GM03348 (cell line): ENCODE measurements around the gene ST3GAL3.

Source experiments
- DNase-seq: peaks from one replicate; pipeline ENCODE4 v3.0.0; 2012; ENCODE audit warnings: low spot score

The ST3GAL3 gene, protein sequence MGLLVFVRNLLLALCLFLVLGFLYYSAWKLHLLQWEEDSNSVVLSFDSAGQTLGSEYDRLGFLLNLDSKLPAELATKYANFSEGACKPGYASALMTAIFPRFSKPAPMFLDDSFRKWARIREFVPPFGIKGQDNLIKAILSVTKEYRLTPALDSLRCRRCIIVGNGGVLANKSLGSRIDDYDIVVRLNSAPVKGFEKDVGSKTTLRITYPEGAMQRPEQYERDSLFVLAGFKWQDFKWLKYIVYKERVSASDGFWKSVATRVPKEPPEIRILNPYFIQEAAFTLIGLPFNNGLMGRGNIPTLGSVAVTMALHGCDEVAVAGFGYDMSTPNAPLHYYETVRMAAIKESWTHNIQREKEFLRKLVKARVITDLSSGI

DNA sequence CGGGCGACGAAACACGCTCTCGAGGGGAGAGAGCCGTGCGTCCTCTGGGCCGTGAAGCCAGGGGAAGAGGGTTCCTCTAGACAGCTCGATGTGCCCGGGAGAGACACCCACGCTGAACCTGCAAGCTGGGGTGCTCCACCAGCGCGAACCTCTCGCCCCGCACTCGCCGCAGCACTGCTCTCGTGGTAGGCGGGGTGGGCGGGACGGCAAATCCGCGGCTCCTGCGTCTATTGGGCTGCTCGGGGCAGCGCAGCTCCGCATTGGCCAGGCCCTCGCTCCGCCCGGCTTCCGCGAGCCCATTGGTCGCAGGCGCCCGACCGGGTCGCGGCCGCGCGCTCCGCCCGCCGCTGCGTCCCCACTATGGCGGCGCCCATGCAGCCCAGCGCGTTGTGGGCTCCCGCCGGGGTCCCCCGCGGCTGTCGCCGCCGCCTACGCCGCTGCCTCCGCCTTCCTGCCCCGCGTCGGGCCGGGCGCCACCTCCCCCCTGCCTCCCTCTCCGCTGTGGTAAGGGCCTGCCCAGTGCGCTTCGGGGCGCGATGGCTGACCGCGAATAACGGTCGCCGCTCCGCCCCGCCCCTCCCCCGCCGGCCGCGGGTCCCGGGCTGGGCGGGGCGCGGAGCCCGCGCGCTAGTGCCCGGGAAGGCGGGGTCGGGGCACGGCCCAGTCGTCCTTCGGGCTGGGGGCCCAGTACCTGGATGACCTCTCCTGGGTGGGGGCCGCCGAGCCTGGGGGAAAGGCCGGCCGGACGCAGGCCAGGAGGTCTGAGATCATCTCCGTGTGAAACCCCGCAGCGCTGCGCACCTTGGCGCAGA is at the start of gene ST3GAL3:
TSS of gene ST3GAL3 (plus strand) at position 347 of the 812 bp plus-strand sequence. CDS start 28,727 bp downstream, outside the sequence.
- DNase-seq: peak; percentile 99

DNA sequence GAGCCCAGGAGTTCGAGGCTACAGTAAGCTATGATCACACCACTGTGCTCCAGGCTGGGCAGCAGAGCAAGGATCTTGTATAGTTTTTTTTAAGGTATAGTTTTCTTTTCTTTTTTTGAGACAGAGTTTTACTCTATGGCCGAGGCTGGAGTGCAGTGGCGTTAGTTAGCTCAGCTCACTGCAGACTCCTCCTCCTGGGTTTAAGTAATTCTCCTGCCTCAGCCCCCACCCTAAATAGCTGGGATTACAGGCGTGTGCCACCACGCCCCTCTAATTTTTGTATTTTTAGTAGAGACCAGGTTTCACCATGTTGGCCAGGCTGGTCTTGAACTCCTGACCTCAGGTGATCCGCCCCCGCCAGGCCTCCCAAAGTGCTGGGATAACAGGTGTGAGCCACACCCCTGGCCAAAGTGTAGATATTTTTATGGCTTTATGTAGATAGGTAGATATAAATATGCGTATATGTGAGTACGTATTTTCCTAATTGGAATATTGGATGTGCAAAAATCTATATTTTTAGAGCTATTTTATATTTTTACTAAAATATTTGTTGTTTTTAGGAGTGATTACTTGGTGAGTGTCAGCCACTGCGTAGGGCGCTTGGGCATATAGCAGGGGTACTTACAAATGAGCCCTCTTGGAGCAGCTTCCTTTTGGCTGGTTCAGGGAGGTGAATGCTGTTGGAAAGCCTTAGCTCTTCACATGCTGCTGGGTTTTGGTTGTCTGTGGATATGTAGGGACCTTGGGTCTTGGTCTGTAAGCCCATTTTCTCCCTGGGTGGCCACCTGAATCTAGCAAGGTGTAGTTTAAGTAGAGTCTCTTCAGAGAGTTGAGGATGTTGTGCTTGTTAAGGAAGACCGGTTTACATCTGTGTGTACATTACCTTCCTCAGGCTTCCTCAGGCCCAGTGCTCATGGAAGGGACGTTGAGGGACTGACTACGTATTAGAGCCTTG is 47.8 kb upstream of the ST3GAL3 start:
- no peak for DNase-seq

DNA sequence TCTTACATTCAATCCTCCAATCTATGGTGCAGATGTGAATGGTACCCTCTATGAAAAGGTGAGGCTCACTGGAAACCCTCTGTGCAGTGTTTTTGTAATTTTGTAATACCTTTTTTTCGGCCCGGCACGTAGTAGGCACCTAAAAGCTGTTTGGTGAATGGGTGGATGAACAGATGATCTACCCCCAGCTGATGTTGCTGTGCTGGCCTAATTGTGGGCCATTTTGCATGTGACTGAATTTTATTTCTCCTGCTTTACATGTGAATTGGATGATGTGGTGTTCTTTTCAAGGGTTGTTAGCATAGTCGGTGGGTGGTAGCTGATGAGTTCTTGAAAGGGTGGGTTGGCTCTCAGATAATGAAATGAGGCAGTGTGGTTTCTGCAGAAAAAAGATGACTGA is 47.0 kb upstream of the ST3GAL3 start:
- no peak for DNase-seq

DNA sequence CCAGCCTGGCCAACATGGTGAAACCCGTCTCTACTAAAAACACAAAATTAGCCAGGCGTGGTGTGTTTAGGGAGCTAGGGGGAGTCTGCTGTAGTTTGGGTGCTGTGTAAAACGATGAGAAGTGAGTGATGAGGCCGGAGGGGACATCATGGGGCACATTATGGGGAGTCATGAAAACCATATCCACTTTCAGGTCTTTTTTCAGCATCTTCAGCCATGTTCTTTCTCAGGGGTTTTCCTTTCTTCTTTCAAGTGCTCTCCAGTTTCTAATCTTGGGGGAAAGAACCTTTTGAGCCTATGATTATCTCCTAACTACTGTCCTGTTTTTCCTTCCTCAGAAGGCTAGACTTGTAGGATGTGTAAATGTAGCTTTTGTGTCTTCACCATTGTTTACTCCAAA is 43.0 kb upstream of the ST3GAL3 start:
- no peak for DNase-seq

DNA sequence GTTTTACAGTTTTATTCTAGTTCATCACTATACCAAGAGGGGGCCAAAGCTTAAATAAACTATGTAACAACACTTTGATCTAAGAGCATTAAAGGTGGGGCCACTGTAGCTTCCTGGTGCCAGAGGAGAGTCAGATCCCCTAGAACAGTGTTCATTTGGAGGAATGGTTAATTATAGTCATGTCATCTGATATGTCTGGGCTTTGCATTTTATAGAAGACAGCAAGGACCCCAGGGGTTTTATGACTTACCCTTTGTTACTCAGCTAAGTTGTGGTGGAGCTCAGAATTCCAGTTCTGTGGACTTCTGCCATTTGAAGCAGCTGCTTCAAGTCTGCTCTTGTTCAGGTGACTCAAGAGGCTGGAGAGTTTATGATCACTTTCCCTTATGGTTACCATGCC is 40.7 kb upstream of the ST3GAL3 start:
- DNase-seq: no peak

DNA sequence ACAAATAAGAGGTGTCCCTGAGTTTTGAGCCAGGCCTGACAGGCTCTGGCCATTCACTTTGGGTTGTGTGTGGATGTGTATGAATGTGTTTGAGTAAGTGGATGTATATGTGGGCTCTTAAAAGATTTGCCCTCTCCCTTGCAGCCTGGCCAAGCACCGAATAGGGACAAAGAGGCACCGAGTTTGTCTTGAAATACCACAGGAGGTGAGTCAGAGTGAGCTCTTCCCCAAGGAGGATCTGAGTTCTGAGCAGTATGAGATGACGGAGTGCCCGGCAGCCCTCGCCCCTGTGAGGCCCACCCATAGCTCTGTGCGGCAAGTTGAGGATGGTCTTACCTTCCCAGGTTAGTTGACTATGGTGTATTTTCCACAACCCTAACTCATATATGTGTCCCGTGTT is 38.4 kb upstream of the ST3GAL3 start:
- peak; percentile 41 for DNase-seq

DNA sequence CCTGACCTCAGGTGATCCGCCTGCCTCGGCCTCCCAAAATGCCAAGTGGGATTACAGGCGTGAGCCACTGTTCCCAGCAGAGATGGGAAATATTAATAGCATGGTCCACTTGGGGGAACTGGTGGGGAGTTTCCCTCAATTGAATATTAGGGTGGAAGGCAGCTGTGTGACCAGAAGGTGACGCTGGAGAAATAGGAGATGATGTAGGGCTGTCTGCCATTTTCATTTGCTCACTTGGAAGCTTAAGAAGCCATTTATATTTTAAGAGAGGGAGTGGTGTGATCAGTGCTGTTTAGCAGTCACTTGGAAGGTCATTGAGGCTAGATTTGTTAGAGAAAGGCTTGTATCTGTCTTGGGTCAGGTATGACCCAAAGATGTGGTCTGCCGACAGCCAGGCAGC is 37.5 kb upstream of the ST3GAL3 start:
- DNase-seq: no peak

DNA sequence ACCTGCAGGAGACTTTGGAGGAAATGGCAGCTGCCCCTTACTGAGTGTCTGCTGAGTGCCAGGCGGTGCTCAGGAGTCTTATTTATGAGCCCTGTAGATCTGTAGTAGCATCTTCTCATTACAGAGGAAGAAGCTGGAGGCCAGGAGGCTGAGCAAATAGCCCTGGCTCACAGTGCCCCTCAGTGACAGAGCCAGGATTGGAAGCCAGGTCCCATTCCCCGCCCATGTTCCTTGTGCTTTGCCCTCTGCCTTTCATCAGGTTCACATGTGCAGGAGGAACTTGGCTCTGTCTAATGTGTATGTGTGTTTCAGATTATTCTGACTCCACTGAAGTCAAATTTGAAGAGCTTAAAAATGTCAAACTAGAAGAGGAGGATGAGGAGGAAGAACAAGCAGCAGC is 36.1 kb upstream of the ST3GAL3 start:
- peak; percentile 26 for DNase-seq

DNA sequence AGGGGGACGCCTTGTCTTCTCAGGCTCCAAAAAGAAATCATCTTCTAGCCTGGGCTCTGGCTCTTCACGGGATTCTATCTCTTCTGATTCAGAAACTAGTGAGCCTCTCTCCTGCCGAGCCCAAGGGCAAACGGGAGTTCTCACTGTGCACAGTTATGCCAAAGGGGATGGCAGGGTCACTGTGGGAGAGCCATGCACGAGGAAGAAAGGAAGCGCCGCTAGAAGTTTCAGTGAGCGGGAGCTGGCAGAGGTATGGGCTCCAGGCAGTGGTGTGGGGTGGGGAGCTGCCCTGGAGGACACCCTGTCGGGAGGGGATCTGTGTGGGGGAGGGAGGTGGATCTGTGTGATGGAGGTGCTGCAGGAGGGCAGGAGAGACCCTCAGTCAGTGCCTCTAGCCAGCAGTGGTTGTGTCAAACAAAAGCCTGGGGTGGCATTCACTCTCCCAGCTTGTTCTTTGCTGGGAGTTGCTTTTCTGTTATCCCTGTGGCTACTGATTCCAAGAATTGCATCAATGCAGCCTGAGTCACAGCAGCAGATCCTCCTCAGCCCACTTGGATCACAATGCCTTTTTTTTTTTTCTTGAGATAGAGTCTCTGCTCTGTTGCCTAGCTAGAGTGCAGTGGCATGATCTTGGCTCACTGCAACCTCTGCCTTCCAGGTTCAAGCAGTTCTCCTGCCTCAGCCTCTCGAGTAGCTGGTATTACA is 35.6 kb upstream of the ST3GAL3 start:
- DNase-seq: peak; percentile 92

DNA sequence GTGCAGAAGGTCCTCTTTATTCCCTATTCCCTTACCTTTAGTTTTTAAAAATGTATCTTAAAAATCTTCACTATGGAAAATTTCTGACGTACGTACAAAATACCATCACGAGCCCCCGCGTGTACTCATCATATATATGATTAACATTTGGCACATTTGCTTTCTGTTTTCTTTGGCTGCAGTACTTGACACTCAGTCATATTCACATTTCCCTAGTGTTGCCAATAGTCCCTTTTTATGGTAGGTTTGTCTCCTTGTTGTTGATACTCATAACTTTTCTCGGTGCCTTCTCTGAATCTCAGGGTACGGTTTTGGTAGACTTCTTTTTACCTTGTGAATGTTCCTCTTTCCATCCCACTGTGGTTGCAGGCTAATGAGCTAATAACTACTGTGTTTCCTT is 34.1 kb upstream of the ST3GAL3 start:
- DNase-seq: no peak

DNA sequence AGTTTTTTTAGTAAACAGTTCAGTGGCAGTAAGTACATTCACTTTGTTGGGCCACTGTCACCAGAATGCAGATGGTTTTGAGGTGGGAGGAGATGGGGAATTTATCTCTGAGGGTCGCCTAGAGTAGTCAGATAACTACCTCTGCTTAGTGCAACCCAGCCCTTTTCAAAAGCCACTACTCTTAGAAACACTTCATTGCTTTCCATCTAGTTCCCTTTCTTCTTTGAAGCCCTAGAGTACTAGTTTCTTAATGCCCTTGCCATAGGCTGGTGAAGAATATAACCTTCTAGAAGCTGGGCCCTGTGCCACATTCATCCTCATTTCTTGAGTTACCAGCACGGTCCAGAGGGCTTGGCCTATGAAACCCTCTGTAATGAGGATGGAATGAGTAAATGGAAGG is 28.4 kb upstream of the ST3GAL3 start:
- no peak for DNase-seq

DNA sequence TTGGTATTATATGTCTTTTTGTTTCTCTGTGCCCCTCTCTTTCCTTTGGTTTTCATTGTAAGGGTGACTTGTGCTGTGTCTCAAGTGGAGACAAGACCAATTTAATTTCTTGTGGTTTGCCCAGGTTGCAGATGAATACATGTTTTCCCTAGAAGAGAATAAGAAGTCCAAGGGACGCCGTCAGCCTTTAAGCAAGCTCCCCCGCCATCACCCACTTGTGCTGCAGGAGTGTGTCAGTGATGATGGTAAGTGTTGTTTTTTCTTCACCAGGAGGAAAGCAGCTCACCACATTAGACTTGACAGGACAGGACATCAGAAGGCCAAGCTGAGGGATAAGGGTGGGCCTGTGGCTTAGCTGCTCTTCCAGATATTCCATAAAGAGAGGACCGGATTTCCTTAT is 23.8 kb upstream of the ST3GAL3 start:
- DNase-seq: no peak

DNA sequence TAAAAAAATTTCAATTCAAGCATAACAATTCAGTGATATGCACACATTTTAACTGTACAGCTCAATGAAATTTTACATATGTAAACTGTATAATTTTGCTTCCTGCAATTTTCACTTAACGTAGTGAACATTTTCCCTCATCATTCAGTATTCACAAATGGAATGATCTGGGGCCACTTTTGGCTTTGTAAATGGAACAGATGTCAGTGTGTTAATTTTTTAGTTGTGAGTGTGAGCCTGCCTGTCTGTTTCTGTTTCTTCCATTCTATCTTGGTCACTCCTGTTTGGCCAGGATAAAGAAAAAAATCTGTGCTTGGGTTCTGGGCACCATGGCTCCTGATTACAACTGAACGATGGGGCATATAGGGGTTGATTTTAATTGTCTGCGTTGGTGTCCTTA is 20.5 kb upstream of the ST3GAL3 start:
- no peak for DNase-seq

DNA sequence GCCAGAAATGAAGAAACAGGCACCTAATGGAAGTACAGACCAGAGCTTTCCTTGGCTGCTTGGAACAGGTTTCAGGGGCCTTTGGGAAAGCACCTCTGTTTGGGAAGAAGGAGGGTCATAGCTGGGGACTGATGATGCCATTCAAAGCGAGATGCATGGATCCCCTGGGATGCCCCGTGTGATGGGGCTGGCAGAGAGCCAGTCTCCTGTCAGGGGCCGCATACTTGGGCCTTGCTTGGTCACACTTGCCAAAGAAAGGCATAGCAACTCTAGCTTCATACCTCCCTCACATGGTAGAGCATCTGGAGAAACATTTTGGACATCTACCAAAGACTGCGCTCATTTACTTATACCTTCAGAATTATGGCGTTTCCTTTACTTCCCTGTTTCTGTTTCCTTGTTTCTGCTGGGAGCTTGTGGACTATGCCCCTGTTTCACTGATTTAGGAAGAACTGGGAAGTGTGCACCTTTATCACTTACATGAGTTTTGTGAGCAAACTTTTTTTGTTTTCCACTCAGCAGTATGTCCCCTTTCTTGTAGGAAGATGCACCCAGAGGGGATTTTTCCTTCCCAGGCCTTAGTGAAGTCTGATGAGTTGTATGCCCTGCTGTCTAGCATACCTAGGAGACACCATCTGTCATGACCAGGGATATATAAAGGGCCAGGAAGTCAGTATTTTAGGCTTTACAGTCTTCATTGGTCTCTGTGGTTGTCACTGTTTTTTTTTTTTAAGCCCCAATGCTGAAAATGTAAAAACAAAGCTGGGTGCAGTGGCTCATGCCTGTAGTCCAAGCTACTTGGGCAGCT is 19.8 kb upstream of the ST3GAL3 start:
- DNase-seq: no peak

DNA sequence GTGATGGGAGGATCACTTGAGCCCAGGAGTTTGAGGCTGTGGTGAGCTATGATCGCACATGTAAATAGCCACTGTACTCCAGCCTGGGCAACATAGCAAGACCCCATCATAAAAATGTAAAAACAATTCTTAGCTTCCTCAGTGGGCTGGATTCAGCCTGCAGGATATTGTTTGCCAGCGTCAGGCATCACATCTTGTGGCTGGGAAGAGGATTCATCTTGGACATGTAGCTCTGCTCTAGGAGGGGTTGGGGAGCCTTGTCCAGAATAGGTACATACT is 19.3 kb upstream of the ST3GAL3 start:
- DNase-seq: no peak

DNA sequence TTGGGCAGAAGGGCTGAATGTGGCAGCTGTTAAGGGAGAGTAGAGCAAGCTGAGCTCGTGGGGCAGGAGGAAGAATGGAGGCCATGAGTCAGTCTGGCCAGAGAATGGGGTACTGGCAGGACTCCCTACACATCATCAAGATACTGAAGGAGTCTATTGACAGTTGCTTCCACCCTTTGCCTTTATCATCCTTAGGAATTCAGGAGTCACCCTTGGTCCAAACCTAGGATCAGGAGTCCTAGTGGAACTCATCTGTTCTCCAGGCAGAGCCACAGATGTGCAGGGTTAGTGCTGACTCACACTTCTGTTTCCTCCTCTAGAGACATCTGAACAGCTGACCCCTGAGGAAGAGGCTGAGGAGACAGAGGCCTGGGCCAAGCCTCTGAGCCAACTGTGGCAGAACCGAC is 18.7 kb upstream of the ST3GAL3 start:
- DNase-seq: peak; percentile 87

DNA sequence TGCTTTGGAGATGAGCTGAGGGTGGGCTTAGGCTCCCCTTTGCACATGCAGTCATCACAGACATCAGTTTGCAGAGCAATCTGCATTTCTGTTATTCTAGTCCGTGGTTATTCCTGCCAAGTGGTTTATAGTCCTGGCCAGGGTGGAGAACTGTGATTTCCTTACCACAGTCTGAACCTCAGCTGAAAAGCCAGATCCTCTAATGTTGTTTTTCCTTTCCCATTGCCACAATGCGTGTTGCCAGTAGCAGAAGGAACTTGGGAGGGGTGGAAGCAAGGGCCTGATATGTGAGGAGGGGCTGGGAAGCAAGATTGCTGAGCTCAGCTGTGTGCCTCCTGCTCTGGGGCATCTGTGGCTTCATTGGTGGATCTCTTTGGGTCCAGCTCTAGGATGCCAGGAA is 18.0 kb upstream of the ST3GAL3 start:
- DNase-seq: no peak

DNA sequence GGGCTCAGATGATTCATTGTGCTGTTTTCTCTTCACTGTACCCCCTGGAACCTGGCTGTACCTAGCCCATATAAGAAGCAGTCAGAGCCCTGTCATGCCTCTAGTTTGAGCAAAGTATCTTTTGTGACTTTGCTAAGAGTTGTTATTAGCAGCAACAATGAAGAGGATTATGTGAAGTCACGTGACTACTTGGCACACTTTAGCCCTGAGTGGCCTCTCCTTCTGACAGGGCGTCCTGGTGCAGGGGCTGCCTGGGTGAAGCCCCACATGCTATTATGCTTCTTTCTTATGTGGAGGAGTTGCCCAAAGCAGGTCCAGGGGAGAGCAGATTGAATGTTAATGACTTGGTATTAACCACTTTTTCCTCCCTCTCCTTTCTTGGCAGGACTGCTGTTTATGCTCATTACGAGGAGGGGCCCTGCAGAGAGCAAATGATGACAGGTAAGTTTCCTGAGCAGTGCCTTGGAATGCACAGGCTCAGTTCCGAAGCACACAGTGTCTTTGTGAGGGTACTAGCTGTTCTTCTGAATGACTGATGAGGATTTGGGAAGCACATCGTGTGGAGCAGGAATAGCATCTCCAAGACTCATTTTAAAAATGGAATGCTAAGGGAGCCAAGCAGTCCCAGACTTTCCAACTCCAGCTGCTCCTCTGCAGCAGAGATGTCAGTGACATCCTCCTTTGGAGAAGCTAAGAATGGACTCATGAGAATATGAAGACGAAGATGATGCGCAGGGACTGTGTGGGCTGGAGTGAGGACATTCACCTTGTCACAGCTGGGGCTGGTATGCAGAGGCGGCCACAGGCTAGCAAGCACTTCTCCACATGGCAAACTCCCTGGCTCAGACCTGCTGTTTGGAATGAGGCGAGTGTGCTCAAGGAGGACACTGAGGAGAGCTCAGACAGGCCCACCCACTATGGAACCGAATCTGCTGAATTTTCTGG is 15.2 kb upstream of the ST3GAL3 start:
- DNase-seq: no peak

DNA sequence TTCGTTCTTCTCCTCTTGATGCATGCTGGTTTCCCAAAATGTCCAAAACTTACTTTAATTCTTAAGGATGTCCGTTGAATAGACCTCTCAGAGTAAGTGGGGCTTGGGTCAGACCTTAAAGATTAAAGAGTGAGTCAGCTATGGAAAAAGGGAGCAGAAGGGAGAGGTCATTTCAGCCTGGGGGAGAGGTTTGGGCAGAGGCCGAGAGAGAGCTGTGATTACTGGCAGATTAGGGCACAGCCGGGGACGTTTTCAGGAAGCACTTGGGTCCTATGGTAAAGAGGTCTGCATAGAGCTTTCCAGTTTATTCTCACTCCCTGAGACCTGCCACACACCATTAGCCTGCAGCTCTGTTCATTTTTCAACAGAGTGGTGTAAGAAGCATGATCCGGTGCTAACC is 14.0 kb upstream of the ST3GAL3 start:
- no peak for DNase-seq

DNA sequence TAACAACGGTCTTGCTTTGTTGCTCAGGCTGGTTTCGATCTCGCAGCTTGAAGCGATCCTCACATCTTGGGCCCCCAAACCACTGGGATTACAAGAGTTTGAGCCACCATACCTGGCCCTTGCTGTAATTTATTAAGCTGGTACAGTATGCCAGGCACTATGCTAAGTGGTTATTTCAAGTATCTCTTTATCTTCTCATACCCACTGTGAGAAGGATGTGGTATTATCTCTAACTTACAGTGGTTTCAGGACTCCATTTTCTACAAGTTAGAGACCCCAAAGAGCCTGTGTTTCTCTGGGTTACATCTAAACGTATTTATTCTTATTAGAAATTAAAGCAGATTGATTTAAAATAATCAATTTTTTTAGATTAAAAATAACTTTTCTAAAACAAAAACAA is 8.1 kb upstream of the ST3GAL3 start:
- no peak for DNase-seq
